DMS114 treated with DMSO at 0.1 percent for 48 hours (cell line): ENCODE data around the gene PAFAH1B1.

ENCODE experiments used
- DNase-seq: peaks from one replicate; lab custom pipeline; 2025; ENCODE audit not compliant: unreplicated experiment; lab: John Stamatoyannopoulos, UW

PAFAH1B1 gene

DNA sequence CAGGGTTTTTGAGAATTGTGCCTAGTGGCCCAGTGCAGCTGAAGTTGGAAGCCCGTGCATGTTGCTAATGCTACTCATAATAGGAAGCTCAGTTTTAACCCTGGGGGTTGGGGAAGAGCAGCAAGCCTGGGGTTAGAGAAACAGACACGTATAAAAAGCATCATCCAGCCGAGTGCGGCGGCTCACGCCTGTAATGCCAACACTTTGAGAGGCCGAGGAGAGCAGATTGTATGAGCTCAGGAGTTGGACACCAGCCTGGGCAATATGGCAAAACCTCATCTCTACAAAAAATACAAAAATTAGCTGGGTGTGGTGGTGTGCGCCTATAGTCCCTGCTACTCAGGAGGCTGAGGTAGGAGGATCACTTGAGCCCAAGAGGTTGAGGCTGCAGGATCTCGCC, 120.4 kb downstream of the PAFAH1B1 start:
- DNase-seq = no peak

DNA sequence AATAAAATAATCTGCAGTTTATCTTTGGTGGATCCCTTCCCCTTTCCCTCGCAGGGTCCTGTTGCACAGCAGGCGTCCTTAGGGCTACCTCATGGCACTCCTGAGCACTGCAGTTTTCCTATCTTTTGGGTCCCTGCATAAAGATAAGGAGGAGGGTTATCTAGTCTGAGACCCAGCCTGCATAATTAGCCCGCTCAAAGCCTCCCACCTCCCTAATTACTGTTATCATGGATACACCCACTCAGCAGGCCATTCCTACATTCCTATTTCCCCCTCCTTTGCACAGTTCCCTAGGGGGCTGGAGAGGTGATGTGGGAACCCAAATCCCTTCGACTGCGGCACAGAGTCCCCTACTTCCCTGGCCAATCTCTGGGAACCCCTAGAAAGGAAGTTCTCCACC, 123.2 kb downstream of the PAFAH1B1 start:
- no peak for DNase-seq

DNA sequence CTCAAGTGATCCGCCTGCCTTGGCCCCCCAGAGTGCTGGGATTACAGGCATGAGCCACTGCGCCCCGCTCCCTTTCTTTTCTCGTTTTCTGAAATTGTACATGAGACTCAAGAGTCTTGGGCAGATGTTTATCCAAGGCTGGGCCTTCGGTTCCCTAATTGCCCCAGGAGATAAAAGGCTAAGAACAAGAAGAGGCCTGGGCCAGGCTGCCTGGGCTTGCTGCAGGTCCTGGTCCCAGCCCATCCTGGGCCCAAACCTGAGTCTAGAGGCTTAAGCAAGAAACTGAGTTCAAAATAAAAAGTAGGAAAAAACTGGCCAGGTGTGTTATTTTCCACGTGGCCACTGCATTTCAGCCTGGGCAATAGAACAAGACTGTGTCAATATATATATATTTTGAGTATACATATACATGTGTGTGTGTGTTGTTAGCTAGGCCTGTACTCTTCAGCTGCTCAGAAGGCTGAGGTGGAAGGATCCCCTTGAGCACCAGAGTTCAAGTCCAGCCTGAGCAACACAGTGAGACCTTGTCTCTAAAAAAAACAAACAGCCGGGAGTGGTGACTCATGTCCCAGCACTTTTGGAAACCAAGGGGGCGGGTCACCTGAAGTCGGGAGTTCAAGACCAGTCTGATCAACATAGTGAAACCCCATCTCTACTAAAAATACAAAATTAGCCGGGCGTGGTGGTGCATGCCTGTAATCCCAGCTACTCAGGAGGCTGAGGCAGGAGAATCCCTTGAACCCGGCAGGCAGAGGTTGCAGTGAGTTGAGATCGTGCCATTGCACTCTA, 124.9 kb downstream of the PAFAH1B1 start:
- no peak for DNase-seq

DNA sequence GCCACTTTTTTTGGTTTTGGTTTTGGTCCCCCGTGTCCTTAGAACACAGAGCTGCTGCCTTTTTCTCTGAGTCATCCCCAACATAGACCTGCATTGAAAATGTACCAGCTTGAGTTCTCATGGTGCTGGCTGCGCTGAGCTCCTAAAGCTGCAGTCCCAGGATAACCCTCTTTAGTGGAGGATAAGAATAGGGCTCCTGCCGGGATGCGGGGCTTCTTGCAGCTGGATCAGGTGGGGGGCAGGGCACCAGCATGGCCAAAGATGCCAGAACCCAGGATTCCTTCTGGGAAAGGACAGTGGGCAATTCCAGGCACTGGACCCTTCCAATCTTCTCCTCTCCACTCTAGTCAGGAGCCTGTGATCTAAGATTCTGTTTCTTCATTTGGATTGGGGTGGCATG, 126.4 kb downstream of the PAFAH1B1 start:
- no peak for DNase-seq

DNA sequence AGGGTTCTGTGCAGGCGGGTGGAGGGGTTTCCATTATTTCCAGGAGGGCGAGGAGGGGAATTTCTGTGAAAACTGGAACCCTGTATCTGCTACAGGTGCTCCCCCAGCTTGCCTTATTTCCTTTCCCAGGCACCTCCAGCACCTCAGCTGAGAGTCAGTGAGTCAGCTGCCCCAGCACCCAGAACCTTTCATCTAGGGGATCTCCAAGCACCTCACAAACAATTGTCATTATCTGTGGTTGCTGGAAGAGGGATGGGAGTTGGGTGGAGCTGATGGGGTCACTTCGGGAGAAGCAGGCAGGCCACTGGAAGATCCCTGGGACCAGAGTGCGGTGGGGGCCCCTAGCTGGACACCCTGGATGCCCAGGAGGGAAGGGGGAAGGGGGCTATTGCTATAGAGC, 128.1 kb downstream of the PAFAH1B1 start:
- DNase-seq = no peak

DNA sequence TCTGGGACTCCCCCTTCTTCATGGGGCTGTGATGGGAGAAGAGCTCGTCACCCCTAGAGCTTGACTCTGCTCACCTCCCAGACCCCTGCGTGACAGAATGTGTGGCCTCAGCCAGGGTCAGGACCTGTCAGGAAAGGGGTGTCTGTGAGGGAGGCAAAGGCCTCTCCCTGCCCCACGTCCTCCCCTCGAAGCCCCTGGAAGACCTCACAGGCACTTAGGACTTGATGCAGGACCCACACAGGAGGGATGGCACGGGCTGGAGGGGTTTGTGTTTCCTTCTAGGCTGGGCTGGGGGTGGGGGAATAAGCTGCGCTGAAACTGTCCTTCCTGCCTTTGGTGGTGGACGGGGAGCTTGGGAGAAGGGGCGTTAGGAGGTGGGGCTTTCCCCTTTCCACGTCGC, 129.2 kb downstream of the PAFAH1B1 start:
- no peak for DNase-seq

DNA sequence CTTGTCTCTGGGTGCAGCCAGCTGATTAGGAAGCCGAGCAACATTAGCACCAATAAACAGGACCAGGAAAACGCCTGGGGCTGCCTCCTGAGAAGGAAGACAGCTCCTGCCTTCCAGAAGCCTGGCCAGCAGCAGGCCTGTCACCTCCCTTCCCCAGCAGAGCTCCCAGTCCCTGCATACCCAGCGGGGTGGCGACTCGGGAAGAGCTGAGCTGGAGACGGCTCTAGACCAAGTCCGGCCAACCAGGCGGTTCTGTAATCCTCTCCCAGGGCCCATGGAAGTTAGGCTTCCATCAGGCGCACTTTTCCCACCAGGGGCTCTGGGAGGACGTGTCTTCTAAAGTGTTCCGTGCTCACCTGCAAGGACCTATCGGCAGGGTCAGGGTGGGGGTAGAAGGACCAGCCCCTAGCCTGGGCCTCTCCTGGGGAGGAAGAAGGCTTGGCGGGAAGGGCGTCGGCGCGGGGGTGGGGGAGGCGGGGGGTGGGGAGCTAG, 130.1 kb downstream of the PAFAH1B1 start:
- DNase-seq = no peak

DNA sequence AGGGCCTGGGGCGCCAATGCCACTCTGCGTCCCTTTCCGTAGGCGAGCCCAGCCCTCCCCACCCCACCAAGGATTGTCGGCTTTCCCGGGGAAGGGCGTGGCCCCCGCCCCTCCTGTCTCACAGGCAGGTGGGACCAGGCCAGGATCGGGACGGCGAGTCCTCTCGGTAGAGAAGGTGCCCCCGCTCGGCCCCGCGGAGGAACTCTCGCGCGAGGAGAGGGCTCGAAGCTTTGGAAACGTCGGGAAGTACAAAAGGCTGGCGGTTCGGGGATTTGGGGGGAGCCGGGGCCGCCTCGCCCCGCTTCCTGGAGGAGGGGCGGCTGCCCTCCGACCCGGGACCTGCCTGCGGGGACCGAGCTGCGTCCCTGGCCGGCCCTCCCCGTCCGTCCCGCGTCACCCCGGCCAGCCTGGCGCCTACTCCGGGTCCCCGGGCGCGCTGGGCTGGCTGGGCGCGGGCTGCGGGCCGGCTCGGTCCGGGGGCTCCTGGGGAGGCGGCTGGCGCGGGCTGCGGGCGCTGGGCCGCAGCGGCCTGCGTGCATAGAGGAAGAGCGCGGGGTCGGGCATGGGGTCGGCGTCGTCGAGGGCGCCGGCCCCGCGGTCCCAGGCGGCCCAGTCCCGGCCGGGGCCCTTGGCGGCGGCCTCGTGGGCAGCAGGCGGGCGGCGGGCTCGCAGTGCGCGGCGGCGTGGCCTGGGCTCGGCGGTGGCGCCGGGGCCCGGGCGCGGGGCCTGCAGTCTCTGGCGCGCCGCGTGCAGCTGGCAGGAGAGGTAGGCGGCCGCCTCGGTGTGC, 130.7 kb downstream of the PAFAH1B1 start:
- no peak for DNase-seq

DNA sequence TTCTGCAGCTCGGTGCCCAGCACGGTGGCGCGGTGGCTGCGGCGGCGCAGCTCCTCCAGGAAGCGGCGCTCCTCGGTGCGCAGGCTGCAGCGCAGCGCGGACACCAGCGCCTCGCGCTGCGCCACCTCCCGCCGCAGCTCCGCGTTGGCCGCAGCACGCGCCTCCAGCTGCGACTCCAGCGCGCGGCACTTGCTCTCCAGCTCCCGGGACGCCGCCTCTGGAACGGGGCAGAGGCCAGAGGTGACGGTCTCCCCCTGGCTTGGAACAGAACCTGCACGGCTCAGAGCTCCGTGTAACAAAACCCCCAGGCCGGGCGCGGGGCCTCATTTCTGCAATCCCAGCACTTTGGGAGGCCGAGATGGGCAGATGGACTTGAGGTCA, 131.3 kb downstream of the PAFAH1B1 start:
- DNase-seq = no peak

DNA sequence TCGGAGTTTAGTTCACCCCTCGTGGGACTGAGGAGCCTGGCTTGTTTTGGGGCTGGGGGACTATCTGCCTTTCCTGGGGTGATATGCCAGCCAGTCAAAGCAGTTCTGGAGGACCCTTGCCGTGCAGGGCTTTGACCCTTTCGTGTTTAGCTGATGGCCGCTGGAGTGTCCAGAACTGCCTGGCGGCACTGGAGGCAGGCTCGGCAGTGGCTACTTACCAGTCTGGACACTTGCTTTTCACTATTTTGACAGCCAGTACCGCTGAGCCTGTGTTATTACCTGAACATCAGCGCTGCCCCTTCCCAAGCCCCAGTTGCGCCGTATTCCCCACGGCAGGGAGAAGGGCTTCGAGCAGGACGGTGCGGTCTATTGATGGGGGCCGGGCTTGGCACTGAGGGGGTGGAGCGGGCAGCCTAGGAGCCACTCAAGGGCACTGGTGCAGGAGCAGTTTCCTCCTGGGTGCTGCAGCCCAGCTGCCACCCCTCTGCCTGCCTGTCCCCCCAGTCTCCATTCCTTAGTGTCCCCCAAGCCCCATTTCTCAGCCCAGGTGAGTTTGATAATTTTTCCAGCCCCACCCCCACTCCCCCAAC, 137.4 kb downstream of the PAFAH1B1 start:
- DNase-seq = no peak

DNA sequence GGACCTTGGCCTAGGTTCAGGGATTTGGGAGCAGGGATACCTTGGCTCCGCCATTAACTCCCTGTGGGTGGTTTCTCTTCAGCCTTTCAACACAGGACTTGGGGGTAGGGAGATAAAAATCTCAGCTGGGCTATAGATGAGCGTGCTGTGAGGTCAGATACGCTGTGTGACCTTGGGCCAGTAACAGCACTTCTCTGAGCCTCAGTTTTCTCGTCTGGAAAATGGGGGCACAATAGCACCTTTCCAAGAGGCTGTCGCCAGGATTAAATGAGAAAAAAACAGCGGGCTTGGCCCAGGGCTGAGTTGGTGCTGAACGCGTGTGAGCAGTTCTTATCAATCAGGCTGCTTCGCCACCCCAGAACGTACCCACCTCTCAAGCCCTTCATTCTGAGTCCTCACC, 138.4 kb downstream of the PAFAH1B1 start:
- no peak for DNase-seq

DNA sequence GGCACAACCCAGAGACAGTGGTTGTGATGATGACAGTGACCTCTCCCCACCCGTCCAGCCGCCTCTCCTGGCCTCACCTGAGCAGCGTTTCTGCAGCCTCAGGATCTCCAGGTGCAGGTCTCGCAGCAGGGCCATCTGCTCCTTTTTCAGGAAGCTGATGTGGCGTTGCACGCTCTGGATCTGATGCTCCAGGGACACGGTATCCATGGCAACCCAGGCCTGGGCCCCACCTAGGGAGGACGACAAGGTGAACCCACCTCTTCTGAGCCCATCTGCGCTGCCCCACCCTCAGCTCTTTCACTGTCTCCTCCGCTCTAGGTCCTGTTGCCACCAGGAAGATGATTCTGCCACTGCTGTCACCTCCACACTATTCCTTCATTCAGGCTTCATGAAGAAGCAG, 141.5 kb downstream of the PAFAH1B1 start:
- no peak for DNase-seq
